GM18909 (cell line): Measurements from ENCODE around the gene HMX3.

Source experiments
- ATAC-seq: cut with Tn5 transposase; IDR thresholded peaks from one replicate; pipeline ENCODE4 v1.9.1; 2021; ENCODE audit warnings: mild to moderate bottlenecking; ENCODE audit not compliant: unreplicated experiment, poor library complexity

Gene HMX3

DNA sequence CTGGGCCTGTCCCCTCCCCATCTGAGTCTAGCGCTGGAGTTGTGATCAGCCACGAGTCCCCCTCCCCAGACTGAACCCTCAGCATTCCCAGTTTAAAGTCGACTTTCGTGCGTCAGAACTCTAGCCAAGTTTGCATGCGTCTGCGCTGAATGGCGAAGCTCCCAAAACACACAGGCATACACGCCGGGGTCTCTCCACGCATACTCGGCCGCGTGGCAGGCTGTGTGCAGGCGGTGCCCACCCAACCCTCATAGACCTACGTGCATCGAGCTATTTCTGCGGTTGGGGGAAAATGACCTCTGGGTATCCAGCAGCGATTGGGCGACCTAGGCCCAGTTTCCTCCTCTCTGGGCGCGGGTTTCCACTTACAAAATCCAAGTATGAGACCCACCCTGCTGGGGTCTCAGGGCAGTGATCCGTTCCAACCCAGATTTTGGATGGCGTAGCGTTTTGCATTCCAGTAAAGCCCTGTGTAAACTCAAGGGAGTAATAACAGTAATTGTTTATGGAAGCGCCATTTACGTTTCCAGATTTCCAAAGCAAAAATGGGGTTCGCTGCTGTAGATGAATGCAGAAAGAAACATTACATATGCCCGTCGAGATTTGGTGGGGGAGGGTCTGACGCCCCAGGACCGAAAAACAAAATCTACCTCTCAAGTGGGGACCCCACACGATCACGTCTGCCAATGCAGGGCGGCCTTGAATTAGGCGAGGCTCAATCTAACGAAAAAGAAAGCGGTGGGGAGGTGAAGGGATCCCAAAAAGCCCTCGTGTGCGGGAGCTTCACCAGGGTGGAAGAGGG is 2.0 kb upstream of the HMX3 start:
- no peak for ATAC-seq

DNA sequence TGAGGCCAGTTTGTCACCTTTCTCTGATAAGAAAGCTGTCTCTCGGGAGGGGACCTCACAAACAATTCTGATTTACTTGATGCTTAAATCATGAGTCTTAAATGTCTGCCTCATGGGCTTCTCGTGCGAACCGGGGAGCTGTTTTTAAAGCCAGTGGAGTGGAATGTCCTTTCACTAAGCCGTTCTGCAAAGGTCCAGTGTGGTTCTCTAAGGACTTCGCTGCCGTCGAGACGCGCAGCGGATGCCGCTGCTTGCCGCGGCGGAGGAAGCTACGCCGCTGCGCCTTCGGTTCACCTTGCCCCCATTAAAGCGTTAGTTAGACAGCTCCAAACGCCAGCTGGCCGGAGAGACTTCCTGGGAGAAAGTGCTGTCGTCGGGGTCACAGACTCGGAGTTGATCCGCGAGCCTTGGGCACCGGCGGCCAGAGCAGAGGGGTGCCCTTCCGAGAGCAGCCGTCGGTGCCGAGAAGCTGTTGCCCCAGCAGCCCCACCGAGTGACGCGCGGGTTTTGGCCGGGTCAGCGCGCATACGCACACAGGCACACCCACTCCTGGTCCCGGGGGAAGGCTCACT is 1.3 kb upstream of the HMX3 start:
- no peak for ATAC-seq

DNA sequence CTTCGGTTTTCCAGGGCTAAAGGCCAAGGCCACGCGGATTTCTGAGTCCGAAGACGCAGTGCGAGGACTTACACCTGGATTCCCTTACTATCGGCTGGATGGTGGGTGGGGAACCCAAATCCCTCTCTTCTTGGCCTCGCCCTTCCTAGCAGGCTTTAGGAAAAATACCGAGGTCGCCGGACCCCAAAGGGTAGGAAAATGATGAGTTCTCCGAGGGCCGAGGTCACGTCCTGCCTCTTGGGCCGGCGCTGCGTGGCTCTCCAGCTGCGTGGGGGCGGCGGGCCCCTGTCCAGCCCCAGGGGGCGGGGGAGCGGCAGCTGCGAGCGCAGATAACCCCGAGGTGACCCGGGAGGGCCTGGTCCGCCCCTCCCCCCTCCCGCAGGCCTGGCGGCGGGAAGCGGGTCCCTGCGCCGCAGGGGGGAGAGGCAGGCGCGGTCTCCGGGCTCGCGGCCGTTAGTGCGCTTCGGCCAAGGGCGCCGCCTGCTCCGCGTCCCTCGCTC is 805 bp upstream of the HMX3 start:
- ATAC-seq, result no peak

DNA sequence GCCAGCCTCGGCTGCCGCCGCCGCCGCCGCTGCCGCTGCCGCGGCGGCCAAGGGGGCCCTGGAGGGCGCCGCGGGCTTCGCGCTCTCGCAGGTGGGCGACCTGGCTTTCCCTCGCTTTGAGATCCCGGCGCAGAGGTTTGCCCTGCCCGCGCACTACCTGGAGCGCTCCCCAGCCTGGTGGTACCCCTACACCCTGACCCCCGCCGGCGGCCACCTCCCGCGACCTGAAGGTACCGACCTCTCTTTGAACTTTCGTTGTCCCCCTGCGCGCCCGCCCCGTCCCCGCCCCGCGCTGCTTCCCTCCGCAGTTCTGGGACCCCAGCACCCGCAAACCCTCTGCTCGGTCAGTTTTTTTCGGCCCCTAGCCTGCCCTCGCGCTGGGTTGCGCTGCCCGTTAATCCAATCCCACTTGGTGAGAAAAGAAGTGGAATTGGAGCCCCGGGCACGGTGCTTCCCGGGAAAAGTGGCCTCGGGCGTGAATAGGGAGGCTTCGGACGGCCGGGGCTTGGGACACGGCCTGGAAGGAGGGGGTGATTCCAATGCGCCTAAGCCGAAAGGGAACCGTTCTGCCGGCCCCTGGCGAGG is 543 bp downstream of the HMX3 start:
- ATAC-seq, result no peak

- ATAC-seq, result no peak
These were observed 1.3 kb downstream of the HMX3 start for GRCh38 chr10:123136806-123137642.

GRCh38 chr10:123139165-123139520 is 3.4 kb downstream of the HMX3 start:
- ATAC-seq, result no peak

DNA sequence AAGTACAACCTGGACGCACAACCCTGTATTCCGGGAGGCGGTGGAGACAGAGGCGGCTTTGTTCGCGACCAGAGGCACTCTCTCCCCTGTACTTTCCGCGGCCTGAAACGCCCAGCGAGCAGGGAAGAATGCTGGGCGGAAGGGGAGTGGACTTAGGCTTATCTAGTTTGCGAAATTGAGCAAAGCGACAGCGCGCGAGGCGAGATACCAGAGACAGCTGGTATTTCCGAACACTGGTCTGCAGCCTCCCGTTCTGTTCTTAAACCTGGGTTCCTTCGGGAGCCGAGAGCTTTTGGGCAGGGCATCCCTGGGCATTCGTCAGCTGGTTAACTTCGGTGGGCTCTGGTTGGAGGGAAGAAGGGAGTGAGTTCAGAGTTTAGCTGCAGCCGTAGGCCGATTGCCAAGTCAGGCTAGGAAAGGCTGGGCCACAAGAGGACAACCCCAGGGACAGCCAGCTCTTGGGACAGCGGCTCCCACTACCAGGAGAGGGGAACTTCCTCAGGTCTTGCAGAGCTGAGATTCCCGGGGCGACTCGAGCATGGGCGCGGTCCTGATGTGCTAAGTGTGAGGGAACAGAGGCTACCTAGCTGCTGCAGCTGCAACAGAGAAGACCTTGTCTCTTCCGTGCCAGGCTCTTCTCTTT is 3.9 kb downstream of the HMX3 start:
- ATAC-seq, result no peak

GRCh38 chr10:123140164-123140982 is 4.6 kb downstream of the HMX3 start:
- no peak for ATAC-seq

GRCh38 chr10:123140983-123141390 is 5.2 kb downstream of the HMX3 start:
- no peak for ATAC-seq

GRCh38 chr10:123141791-123142700 is 6.3 kb downstream of the HMX3 start:
- ATAC-seq, result no peak

DNA sequence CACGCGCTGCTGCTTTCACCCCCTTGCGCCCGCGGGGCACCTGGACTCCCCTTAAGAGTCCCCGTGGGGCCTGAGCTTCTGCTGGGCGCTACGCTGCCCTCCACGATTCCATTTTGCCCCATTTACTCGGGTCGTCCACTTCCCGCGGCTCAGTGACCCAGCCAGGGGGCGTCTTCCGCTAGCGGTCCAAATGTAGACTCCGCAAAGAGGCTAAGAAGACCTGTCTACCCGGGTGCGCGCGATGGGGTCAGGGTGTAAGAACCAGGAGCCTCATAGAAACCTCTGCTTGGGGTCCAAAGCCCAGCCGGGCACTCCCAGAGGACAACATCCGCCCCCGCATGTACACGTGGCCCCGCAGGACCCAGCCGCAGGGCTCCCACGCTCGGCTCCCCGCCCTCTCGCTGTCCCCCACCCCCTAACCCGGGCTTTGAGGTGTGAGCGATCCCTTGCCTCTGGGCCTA is 7.0 kb downstream of the HMX3 start:
- no peak for ATAC-seq

GRCh38 chr10:123143162-123143824 is 7.5 kb downstream of the HMX3 start:
- ATAC-seq, result no peak

DNA sequence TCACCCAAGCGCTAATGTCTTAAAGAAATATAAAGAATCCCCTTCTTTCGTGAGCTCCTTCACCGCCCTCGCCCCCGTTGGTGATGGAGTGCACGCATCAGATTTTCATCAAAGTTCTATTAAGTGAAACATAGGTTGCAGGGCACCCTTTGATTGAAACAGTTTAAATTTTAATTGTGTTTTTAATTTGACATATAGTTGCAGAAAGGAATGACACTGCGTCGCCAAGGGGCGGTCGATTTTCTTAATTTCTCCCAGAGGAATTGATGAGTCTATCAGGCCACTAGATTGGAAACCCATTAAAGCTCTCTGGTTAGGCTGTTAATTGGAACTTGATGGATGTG is 8.0 kb downstream of the HMX3 start:
- no peak for ATAC-seq

- no peak for ATAC-seq
These were observed 9.1 kb downstream of the HMX3 start for GRCh38 chr10:123144697-123145541.

GRCh38 chr10:123145542-123146012 is 9.8 kb downstream of the HMX3 start:
- ATAC-seq, result no peak

DNA sequence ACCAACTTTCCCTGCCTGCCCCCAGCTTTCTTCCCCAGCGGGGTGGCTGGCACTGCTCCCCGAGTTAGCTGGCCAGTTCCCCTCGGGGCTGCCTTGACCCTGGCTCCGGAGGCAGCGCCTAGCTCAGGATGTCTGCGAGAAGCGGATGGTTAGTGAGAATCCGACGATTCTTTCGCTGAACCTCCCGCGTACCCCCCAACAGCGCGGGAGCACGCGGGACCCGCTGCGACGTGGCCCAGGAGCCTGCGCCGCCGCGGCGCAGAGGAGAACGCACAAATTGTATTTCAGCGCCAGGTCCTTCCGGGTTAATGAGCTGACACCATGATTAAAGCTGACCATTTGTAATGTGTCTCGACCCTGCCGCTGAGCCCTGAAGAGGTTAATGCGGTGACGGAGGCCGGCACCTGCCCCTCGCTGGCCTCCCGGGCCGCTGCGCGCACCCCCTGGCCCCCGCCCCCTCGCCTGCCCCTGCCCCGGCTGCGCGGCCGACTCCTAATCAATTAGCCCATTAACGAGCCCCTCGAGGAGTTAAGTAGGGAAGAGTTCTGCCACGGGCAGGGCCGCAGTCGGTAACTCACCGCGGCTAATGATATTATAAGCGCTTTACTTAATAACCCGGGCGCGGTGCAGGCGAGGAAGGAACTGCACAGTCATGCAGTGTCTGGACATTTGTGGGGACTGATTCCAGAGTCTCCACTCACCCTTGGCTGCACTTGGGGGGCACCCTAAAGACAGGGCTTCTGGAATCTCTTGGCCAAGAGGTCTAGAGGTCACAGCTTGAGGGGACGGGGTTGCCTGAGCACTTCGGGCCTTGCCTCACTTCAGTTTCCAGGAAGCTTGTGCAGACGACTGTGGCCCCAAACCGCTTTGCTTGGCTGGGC is 10.5 kb downstream of the HMX3 start:
- no peak for ATAC-seq
